Peyer's patch (tissue), 4 donors: ENCODE measurements around the gene JAK3.

Source experiments
- CTCF ChIP-seq, 6 experiments: fragments of 450-650 bp in 4 of 6; fragments of 200-600 bp in 2 of 6; sonication (generic) in 1 of 6; IDR thresholded peaks; one replicate each; pipeline ENCODE4 v1.5.1; 2017 to 2019; ENCODE audit warnings: antibody characterized with exemption in 6 of 6, mild to moderate bottlenecking in 3 of 6, moderate library complexity in 1 of 6
- POLR2A ChIP-seq, 2 donors: fragments of 450-650 bp; IDR thresholded peaks; one replicate each; pipeline ENCODE4 v1.5.1; 2017; ENCODE audit warnings: antibody characterized with exemption in 2 of 2, mild to moderate bottlenecking in 2 of 2, moderate library complexity in 2 of 2

- TF ChIP-seq CTCF (IDR thresholded peaks at IDR 0.05) (no peak), POLR2A (IDR thresholded peaks at IDR 0.05) (no peak)
Measured at GRCh38 chr19:17888260-17888659, 40.5 kb upstream of the JAK3 start.
